Sigmoid colon (tissue), 3 donors: ENCODE results near the gene BCKDK.

Experiments
- CTCF ChIP-seq, 4 experiments: fragments of 450-650 bp in 3 of 4; fragments of 200-600 bp in 1 of 4; IDR thresholded peaks; one replicate each; pipeline ENCODE4 v1.5.1; 2016 to 2019; ENCODE audit warnings: antibody characterized with exemption in 4 of 4, mild to moderate bottlenecking in 3 of 4, moderate library complexity in 2 of 4
- POLR2A ChIP-seq, 2 donors: fragments of 450-650 bp; IDR thresholded peaks; one replicate each; pipeline ENCODE4 v1.6.1; 2016; ENCODE audit warnings: antibody characterized with exemption in 2 of 2, mild to moderate bottlenecking in 2 of 2, moderate library complexity in 2 of 2

GRCh38 chr16:31080756-31081419 lies 27.3 kb upstream of the BCKDK start:
- TF ChIP-seq POLR2A (IDR thresholded peaks at IDR 0.05) (no peak), CTCF (IDR thresholded peaks at IDR 0.05) (no peak)
